HG02571 (cell line): ENCODE results near the gene C3orf38.
A peak's percentile ranks its signal among the peaks of the same experiment; 100 is the strongest.
"Not testable (repeated sequence)": the region's sequence is repeated elsewhere in the genome, so short reads cannot be mapped to it uniquely, and the experiment has no call there.

Source experiments
- ATAC-seq: cut with Tn5 transposase; IDR thresholded peaks from one replicate; pipeline ENCODE4 v1.9.1; 2021; ENCODE audit warnings: mild to moderate bottlenecking, moderate library complexity; ENCODE audit not compliant: unreplicated experiment

The C3orf38 gene

DNA sequence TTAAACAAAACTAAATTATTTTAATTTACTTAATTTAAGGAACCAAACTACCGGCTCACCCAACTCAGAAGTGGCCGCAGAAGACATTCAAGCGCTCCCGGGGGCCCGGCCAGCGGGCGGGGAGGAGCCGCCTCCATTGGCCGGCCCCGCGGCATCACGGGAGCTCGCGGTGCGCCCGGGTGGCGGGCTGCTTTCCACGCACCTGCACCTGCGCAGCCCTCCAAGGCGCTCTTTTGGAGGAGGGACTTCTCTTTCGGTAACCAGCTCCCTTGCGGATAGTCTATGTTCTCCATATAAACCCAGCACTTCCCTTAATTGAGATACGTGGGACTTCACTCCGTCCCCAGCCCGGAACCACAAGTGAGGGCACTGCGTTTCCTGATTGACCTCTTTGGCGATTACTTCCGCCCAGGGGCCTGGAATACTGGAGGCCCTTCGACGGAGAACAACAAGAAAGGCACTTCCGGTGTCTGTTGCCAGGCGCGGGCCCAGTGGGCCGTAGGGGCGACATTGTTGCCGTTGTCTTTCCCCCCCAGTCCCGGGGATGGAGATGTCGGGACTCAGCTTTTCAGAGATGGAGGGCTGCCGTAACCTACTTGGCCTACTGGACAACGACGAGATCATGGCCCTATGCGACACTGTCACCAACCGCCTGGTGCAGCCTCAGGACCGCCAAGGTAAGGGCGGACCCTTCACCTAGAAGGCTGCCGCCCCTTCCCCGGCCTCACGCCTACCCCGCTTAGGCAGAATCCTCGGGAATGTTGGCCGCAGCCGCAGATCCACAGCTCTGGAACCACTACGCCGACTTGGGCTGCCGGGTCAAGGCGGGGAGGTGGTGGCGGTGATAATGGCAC, at the start of gene C3orf38:
Gene C3orf38 (plus strand): TSS at position 451 of the 854 bp plus-strand sequence. CDS start 94 bp downstream, at position 545.
- ATAC-seq: peak; percentile 79

DNA sequence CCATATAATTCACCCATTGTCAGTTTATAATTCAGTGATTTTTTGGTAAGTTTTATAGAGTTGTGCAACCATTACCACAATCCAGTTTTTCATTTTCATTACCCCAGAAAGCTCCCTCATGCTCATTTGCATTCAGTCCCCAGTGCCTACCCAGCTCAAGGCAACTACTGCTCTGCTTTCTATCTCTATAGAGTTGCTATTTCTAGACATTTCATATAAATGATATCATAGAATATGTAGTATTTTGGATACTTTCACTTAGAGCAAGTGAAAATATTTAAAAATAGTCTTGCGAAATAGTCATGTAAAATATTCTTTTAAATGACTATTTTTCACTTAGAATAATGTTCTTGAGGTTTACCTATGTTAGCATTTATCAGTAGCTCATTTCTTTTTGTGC, 48.6 kb upstream of the C3orf38 start:
- peak; percentile 62 for ATAC-seq

GRCh38 chr3:88105325-88105724, 44.4 kb upstream of the C3orf38 start:
- no peak for ATAC-seq

DNA sequence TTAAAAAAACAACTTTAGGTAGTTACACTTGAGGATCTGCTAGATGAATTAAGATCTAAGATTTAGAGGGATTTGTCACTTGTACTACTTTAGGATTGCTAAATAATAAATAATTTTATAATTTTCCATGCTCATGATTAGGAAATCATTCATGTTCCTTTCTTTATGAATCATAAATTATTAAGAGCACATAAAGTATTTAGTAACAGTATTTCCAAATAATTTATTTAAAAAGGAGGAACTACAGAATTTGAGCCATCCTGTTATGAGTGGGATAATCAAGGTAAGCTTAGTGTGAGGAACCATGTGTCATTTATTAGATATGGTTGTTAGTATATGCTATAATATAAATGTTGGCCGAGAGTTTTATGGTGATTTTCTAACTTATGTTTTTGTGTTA, 37.5 kb upstream of the C3orf38 start:
- no peak for ATAC-seq

GRCh38 chr3:88113311-88114162, 36.2 kb upstream of the C3orf38 start:
- peak; percentile 93 for ATAC-seq

DNA sequence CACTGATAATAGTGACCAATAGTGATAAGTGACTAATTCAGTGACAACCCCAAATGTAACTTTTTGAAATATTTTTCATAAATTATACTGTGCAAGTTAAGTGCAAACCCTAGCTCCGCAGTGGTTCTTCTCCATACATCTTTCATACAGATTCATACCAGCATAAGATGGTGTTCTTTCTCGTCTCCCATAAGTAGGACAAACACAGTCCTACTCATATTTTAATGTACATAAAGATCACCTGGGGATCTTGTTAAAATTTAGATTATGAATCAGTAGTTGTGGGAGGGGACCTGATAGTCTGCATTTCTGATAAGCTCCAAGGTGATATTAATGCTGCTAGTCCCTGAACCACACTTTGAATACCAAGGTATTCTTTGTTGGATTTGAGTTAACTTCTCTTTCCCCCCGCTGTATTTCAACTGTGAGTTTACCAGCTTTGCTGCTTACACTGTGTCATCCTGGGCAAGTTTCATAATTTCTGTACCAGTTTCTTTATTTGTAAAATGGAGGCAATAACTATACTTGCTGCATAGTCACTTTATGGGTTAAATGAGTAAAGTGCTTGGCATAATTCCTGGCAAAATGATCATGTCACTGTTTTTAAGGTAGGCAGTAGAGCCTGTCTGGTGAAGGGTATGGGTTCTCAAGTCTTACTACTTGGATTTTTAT, 34.7 kb upstream of the C3orf38 start:
- ATAC-seq: no peak

GRCh38 chr3:88117683-88118082, 32.1 kb upstream of the C3orf38 start:
- no peak for ATAC-seq

DNA sequence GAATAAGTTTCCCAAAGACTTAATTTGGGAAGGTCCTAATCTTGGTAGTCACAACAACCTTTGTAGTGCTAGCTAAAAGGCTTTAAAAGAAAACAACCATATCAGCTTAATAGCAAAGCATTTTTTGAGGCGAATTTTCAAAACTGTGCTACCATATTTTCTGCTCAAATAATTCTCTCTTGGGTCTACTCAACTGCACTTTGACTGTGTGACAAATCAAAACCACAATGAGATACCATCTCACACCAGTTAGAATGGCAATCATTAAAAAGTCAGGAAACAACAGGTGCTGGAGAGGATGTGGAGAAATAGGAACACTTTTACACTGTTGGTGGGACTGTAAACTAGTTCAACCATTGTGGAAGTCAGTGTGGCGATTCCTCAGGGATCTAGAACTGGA, 31.2 kb upstream of the C3orf38 start:
- not testable (repeated sequence) for ATAC-seq

DNA sequence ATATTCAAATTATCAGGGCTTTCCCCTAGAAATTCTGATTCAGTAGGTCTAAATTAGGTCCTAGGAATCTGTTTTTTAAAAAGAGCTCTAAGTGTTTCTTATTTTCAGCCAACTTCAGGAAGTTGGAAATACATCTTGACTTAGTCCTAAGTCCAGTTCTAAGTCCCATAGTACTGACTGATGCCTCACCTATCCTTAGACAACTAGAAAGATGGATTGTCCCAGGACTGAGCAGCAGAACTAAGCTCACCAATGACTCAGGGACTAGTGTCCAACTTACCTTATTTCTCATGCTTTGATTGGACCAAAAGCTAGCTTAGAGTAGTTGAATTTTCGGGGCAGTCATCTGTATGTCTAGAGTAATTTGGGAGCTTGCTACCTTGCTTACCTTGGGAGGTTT, 26.2 kb upstream of the C3orf38 start:
- no peak for ATAC-seq

- no peak for ATAC-seq
Observed at GRCh38 chr3:88131695-88132094, 18.1 kb upstream of the C3orf38 start.

- no peak for ATAC-seq
Observed at GRCh38 chr3:88132894-88133293, 16.9 kb upstream of the C3orf38 start.

DNA sequence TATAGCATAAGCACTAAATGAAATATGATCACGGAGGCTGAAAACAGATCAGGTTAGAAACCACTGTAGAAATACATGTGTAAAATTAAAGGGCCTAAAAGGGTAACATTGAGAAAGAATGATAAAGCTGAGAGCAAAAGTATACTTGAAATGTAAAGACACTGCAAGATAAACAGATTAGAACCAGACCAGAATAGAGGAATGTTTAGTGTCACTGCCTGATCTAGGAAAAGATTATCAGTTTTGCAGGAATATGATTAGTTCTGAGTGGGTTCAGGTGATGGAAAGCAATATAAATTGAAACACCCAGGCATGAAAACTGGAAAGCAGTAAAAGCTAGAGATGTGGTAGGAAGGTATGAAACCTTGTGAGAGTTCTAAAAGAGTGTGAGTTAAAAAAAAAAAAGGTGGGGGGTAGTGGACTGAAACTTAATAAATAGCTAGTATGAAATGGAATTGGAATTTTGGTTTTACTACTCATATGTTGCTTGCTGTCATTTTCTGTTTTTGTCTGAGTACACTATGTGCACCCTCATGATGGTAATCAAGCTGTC, 16.0 kb upstream of the C3orf38 start:
- no peak for ATAC-seq

- ATAC-seq: no peak
Observed at GRCh38 chr3:88137836-88138235, 11.9 kb upstream of the C3orf38 start.

- ATAC-seq: no peak
Observed at GRCh38 chr3:88141458-88142083, 8.2 kb upstream of the C3orf38 start.

GRCh38 chr3:88142094-88142624, 7.6 kb upstream of the C3orf38 start:
- ATAC-seq: no peak

- no peak for ATAC-seq
Observed at GRCh38 chr3:88147261-88147660, 2.5 kb upstream of the C3orf38 start.

DNA sequence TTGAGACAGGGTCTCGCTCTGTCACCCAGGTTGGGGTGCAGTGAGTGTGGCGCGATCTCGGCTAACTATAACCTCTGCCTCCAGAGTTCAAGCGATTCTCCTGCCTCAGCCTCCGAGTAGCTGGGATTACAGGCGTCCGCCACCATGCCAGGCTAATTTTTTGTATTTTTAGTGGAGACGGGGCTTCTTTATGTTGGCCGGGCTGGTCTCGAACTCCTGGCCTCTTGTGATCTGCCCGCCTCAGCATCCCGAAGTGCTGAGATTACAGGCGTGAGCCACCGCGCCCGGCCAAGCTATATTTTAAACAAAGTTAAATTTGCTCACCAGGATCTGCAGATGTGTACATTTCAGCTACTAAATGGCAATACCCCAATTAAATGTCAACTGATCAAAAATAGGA, 1.1 kb upstream of the C3orf38 start:
- ATAC-seq: no peak

- ATAC-seq: peak; percentile 7
Observed at GRCh38 chr3:88149101-88149508, 654 bp upstream of the C3orf38 start.

DNA sequence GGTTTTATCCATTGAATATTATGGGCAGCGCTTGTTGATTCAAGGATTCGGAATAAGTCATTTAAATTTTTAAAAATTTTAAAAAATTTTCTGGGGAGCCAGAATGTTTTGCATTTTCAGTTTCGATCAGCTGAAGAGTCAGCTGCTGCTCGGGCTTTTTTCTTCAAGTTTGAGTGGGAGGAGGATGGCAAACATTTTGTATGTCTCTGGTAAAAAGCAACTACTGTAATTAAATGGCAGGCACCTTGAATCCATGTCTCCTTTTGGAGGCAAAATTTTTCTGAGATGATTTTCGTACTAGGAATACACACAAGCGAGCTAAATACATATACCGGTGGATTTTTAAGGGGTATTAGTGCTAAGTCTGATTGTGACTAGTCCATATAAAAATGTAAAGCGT, 612 bp downstream of the C3orf38 start:
- peak; percentile 28 for ATAC-seq

DNA sequence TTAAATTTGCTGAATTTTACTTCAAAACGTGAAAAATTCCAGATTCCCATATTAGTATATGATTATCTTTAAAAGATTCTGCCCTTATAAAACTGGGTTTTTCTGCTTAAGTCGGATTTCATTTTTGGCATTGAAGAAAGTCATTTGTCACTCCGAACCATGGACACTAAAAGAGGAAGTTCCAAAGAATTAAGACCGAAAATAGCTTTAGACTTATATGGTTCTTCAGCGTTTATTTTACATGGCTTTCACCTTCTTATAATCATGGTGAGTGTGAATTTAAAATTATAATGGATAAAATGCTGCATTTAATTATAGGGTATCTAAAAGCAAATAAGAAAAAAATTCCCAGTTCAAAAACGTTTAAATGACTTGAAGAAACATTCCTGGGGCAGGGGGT, 1.0 kb downstream of the C3orf38 start:
- ATAC-seq: no peak
